H7 (cell line): ENCODE data around the gene IGFLR1. TPM values are rescaled to one million over a fixed set of nuclear protein-coding genes. Genes with fewer than 3 reads are reported as not detected.
"Not testable (repeated sequence)": the region's sequence is repeated elsewhere in the genome, so short reads cannot be mapped to it uniquely, and the experiment has no call there.

Experiments
- DNase-seq: peaks from one replicate; pipeline ENCODE4 v3.0.0; 2012
- H3K27me3 ChIP-seq: 2 replicates; pipeline ENCODE4 v1.6.0; 2011; ENCODE audit warnings: mild to moderate bottlenecking, low read length; ENCODE audit not compliant: control insufficient read depth, insufficient read depth
- H3K36me3 ChIP-seq: replicated peaks from 2 replicates; pipeline ENCODE4 v1.5.1; 2011; ENCODE audit warnings: low read length; ENCODE audit not compliant: control insufficient read depth, insufficient read depth
- H3K4me3 ChIP-seq: 2 replicates; pipeline ENCODE4 v1.5.1; 2011; ENCODE audit warnings: low read depth, mild to moderate bottlenecking, control low read depth, low read length, moderate library complexity; ENCODE audit not compliant: insufficient read depth
- total RNA-seq: library from RNA; depleted of rRNA; stranded (reverse); fragments of >200 nt; shearing (Covaris generic); gene quantifications from 2 replicates; pipeline ENCODE4 v1.2.3, GENCODE V29; 2014; rRNA removed

The IGFLR1 gene
- total RNA-seq, 1 experiment from 2014 or later = 15.2 TPM

GRCh38 chr19:35708391-35708790, 33.9 kb downstream of the IGFLR1 start:
- Histone ChIP-seq H3K36me3 (no peaks in the 10 kb centered on the region), H3K27me3 (peaks cover 10% of the 10 kb centered on the region), H3K4me3 (no peak overlapping the region)
- DNase-seq = no peak

DNA sequence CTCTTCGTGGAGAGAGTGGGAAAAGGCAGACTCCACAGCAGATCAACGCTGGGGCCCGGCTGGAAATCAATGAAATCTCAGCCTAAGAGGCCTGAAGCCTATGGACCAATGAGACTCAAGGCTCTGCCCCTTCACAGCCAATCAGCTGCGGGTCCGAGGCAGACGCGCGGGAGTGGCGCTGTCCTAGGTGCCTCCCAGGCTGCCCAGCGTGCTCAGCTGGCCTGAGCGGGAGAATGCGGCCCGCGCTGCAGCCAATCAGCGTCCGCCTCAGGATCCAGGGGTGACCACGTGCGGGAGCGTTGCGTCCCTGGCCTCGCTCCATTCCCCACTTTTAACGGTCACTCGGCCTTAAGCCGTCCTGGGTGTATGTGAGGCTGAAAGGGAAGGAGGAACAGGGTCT, 38.0 kb downstream of the IGFLR1 start, which contains the start of gene ZBTB32:
Gene ZBTB32 (plus strand): TSS at position 341 of the 400 bp plus-strand sequence. CDS start 10,069 bp downstream, outside the sequence.
- Histone ChIP-seq H3K36me3 (no peaks in the 10 kb centered on the region), H3K27me3 (peaks cover 14% of the 10 kb centered on the region), H3K4me3 (no peak within 1 kb of the TSS)
- DNase-seq = peak; percentile 93

GRCh38 chr19:35703343-35703742, 38.9 kb downstream of the IGFLR1 start:
- no peaks in the 10 kb centered on the region for H3K36me3 ChIP-seq
- DNase-seq = peak; percentile 78
- no peak overlapping the region for H3K4me3 ChIP-seq
- peaks cover 14% of the 10 kb centered on the region for H3K27me3 ChIP-seq

DNA sequence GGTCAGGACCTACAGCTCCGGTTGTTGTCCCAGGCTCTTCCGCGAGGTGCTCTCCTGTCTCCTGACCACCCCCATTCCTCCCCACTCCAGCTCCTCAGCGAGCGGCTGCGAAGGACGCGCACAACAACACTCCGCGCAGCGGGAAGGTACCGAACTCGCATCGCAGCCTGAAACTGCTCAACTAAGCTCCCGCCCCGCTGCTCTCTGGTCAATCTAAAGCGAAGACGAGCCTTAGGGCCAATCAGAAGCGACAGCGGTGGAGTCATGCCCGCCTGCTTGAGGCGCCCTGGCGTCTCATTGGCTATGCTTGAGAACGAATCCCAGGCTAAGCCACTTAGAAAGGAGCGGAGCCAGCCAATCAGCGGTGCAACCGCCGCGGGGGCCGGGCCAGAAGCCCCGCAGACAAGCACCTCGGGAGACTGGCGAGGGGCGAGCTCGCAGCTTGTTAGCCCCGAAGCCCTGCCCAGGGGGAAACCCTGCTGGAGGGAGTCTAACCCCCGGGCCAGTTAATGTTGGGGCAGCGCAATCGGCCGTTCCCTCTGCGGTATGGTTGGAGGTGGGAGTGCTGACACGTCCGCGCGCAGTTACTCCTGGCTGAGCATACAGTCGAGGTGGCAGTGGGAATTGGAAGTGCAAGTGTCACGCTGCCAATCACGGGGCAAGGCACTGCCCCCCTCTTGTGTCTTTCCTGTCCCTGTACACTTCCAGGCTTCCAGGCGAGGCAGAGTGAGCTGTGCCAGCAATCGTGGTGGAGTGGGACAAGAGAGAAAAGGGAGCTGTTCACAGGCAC, 39.8 kb downstream of the IGFLR1 start:
- H3K27me3 ChIP-seq = peaks cover 14% of the 10 kb centered on the region
- H3K4me3 ChIP-seq = peak overlapping the region; percentile 64
- DNase-seq = peak; percentile 97
- H3K36me3 ChIP-seq = no peaks in the 10 kb centered on the region

DNA sequence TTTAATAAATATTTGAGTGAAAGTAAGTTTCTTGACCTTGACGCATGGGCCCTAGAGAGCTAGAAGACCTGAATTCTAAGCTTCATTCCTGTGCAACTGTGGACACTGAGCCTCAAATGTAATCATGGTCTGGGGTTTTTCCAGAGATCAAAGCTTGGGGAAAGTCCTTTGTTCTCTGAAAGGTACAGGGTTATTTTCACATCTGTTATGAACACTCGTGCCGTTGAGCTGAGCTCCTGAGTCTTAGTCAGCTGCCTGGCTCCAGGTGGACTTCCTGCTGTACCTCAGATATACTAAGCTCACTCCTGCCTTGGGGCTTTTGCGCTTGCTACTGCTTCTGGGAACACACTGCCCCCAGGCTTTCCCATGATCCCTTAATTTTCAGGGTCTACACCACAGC, 45.4 kb downstream of the IGFLR1 start:
- Histone ChIP-seq H3K36me3 (no peaks in the 10 kb centered on the region), H3K27me3 (no peaks in the 10 kb centered on the region; the same call in 1 of the 2 replicates), H3K4me3 (no peak overlapping the region)
- DNase-seq = no peak

DNA sequence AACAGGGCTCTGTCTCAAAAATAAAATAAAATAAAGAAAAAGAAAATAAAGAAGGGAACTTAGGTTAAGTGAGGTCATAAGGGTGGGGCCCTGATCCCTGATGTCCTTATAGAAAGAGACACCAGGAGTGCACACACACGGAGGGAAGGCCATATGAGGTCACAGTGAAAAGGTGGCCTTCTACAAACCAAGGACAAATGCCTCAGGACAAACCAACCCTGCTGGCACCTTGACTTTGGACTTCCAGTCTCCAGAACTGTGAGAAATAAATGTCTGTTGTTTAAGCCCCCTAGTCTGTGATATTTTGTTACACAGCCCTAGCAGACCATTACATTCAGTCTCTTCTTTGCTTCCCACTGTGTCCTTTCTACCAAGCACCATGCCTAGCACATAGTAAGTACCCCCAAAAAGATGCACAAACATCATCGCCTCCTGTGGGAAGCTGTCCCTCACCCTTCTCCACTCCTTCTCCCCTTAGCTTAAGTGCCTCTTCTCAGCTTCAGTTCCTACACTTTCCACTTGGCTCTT, 46.3 kb downstream of the IGFLR1 start:
- no peaks in the 10 kb centered on the region; the same call in 1 of the 2 replicates for H3K27me3 ChIP-seq
- no peaks in the 10 kb centered on the region for H3K36me3 ChIP-seq
- H3K4me3 ChIP-seq = no peak overlapping the region
- DNase-seq = no peak

GRCh38 chr19:35693835-35694599, 48.2 kb downstream of the IGFLR1 start:
- H3K36me3 ChIP-seq = no peaks in the 10 kb centered on the region
- H3K27me3 ChIP-seq = no peaks in the 10 kb centered on the region; the same call in 1 of the 2 replicates
- no peak overlapping the region for H3K4me3 ChIP-seq
- DNase-seq = peak; percentile 93

- Histone ChIP-seq H3K4me3 (no peak overlapping the region), H3K27me3 (no peaks in the 10 kb centered on the region; the same call in 1 of the 2 replicates), H3K36me3 (no peaks in the 10 kb centered on the region)
- DNase-seq = peak; percentile 50
Observed at GRCh38 chr19:35693422-35693821, 48.8 kb downstream of the IGFLR1 start.

GRCh38 chr19:35692010-35692409, 50.2 kb downstream of the IGFLR1 start:
- no peak for DNase-seq
- no peaks in the 10 kb centered on the region for H3K36me3 ChIP-seq
- H3K27me3 ChIP-seq = no peaks in the 10 kb centered on the region; the same call in 1 of the 2 replicates
- no peak overlapping the region for H3K4me3 ChIP-seq

DNA sequence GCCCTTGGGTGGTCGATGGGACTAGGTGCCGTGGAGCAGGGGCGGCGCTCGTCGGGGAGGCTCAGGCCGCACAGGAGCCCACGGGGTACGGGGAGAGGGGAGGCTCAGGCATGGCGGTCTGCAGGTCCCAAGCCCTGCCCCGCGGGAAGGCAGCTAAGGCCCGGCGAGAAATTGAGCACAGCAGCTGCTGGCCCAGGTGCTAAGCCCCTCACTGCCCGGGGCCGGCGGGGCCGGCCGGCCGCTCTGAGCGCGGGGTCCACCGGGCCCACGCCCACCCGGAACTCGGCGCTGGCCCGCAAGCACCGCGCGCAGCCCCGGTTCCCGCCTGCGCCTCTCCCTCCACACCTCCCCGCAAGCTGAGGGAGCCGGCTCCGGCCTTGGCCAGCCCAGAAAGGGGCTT, 51.1 kb downstream of the IGFLR1 start:
- not testable (repeated sequence) for H3K36me3 ChIP-seq, H3K27me3 ChIP-seq, DNase-seq, H3K4me3 ChIP-seq

DNA sequence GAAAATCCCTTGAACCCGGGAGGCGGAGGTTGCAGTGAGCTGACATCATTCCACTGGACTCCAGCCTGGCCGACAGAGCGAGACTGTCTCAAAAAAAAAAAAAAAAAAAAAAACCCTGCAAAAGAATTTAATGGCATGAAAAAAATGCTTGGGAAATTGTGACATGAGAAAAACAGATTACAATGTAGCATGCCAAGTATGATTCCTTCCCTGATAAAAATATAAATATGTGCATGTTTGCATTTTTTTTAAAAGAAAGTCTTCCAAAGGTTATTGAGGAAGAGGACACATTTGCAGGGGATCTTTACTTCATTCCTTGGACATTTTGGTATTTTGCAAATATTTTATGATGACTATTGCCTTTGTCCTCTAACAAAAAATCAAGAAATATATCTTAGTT, 52.4 kb downstream of the IGFLR1 start:
- no peak for DNase-seq
- H3K36me3 ChIP-seq = no peaks in the 10 kb centered on the region
- no peak overlapping the region for H3K4me3 ChIP-seq
- no peaks in the 10 kb centered on the region for H3K27me3 ChIP-seq

Other genes with a start within 250 kb of the IGFLR1 start
- gene DMKN, start 228.8 kb downstream of the IGFLR1 start, total RNA-seq = 179 and 182 TPM in 2 replicates
- not detected in 2 replicates for gene SBSN, start 214.1 kb downstream of the IGFLR1 start, total RNA-seq
- 0.07 TPM in 1 of 2 replicates, not detected in the other for gene GAPDHS, start 209.0 kb downstream of the IGFLR1 start, total RNA-seq
- gene TMEM147, start 196.8 kb downstream of the IGFLR1 start, total RNA-seq = 208 and 225 TPM in 2 replicates
- 0.21 TPM in 1 of 2 replicates, not detected in the other for gene ATP4A, start 178.8 kb downstream of the IGFLR1 start, total RNA-seq
- not detected in 2 replicates for gene PMIS2, start 156.3 kb downstream of the IGFLR1 start, total RNA-seq
- gene HAUS5, start 129.7 kb downstream of the IGFLR1 start, total RNA-seq = 25.6 and 27.4 TPM in 2 replicates
- gene RBM42, start 113.4 kb downstream of the IGFLR1 start, total RNA-seq = 75.0 and 81.4 TPM in 2 replicates
- gene ETV2, start 100.7 kb downstream of the IGFLR1 start, total RNA-seq = 0.35 and 0.81 TPM in 2 replicates
- 500 and 605 TPM in 2 replicates for gene COX6B1, start 94.1 kb downstream of the IGFLR1 start, total RNA-seq
- gene UPK1A, start 75.9 kb downstream of the IGFLR1 start, total RNA-seq = 0.14 and 0.74 TPM in 2 replicates
- not detected in 2 replicates for gene ZBTB32, start 37.9 kb downstream of the IGFLR1 start, total RNA-seq
- gene KMT2B, start 24.4 kb downstream of the IGFLR1 start, total RNA-seq = 12.9 and 16.3 TPM in 2 replicates
- gene U2AF1L4, start 3.0 kb upstream of the IGFLR1 start, total RNA-seq = 11.6 and 13.4 TPM in 2 replicates
- gene PSENEN, start 3.2 kb upstream of the IGFLR1 start, total RNA-seq = 53.2 and 58.6 TPM in 2 replicates
- 5.0 and 17.2 TPM in 2 replicates for gene LIN37, start 6.1 kb upstream of the IGFLR1 start, total RNA-seq
- gene HSPB6, start 14.6 kb upstream of the IGFLR1 start, total RNA-seq = 0.48 and 1.4 TPM in 2 replicates
- 6.8 and 14.0 TPM in 2 replicates for gene PROSER3, start 15.7 kb upstream of the IGFLR1 start, total RNA-seq
- gene ARHGAP33, start 33.1 kb upstream of the IGFLR1 start, total RNA-seq = 3.7 and 6.4 TPM in 2 replicates
- gene PRODH2, start 70.4 kb upstream of the IGFLR1 start, total RNA-seq = not detected in 2 replicates
- gene NPHS1, start 110.1 kb upstream of the IGFLR1 start, total RNA-seq = not detected in 2 replicates
- gene KIRREL2, start 114.5 kb upstream of the IGFLR1 start, total RNA-seq = 0.55 and 0.92 TPM in 2 replicates
- gene APLP1, start 126.1 kb upstream of the IGFLR1 start, total RNA-seq = 18.3 and 19.3 TPM in 2 replicates
- 6.8 and 7.5 TPM in 2 replicates for gene NFKBID, start 158.1 kb upstream of the IGFLR1 start, total RNA-seq
- 2.4 and 2.8 TPM in 2 replicates for gene HCST, start 160.1 kb upstream of the IGFLR1 start, total RNA-seq
- not detected in 2 replicates for gene TYROBP, start 165.8 kb upstream of the IGFLR1 start, total RNA-seq
- 9.9 and 13.4 TPM in 2 replicates for gene LRFN3, start 193.9 kb upstream of the IGFLR1 start, total RNA-seq